HCT116 (cell line): ENCODE measurements around the gene METRN. TPM values are rescaled to one million over a fixed set of nuclear protein-coding genes. Genes with fewer than 3 reads are reported as not detected.

ENCODE experiments used
- ATAC-seq: fragments of 200-7000 bp; cut with Tn5 transposase; 2 replicates; pipeline ENCODE4 v1.9.1; 2020; ENCODE audit warnings: mild to moderate bottlenecking, moderate library complexity
- Bru-seq: library from RNA; stranded (reverse); fragments of 400-500 nt; gene quantifications from one replicate; lab custom pipeline; 2021; lab: Mats Ljungman, UMichigan
- BruChase-seq, 2 experiments: library from RNA; stranded (reverse); fragments of 400-500 nt; gene quantifications; one replicate each; lab custom pipeline; 2021; lab: Mats Ljungman, UMichigan
- BruUV-seq: library from RNA; stranded (reverse); fragments of 400-500 nt; replicated peaks from 2 replicates; lab custom pipeline; 2021; lab: Mats Ljungman, UMichigan
- CTCF ChIA-PET: fragments of 300-600 bp; sonication (Branson Sonifier 250); formaldehyde crosslinking; loops from one replicate; lab custom pipeline; 2021; ENCODE audit warnings: antibody characterized with exemption; lab: Charles Lee
- POLR2A ChIA-PET: fragments of 300-600, 350-600 bp; sonication (Branson Sonifier 250); formaldehyde crosslinking; loops from one replicate; lab custom pipeline; 2021; ENCODE audit warnings: antibody characterized with exemption; lab: Charles Lee
- RAD21 ChIA-PET, 2 experiments: fragments of 300-600 bp; sonication (Branson Sonifier 250); formaldehyde crosslinking; loops; one replicate each; lab custom pipeline; 2023; ENCODE audit warnings: low total read pairs in 2 of 2; ENCODE audit not compliant: uncharacterized antibody in 2 of 2, unreplicated experiment in 2 of 2, low non-redundant PET in 1 of 2; lab: Charles Lee
- DNase-seq: peaks from one replicate; pipeline ENCODE4 v3.0.0-alpha.2; 2010; ENCODE audit warnings: low read depth, low spot score
- H2AFZ ChIP-seq: fragments of 200-600 bp; shearing (Covaris generic), sonication (generic); 2 replicates; pipeline ENCODE4 v1.6.1; 2017; ENCODE audit warnings: low read depth, mixed run types, mixed read lengths, antibody characterized with exemption, low read length; ENCODE audit not compliant: poor library complexity, severe bottlenecking
- H3K27ac ChIP-seq: 2 replicates; pipeline ENCODE4 v1.5.1; 2012; ENCODE audit warnings: low read depth, low read length
- H3K27me3 ChIP-seq: fragments of 200-600 bp; sonication (generic); 2 replicates; pipeline ENCODE4 v1.6.1; 2016; ENCODE audit warnings: mixed run types, low read length, mixed read lengths; ENCODE audit not compliant: insufficient read depth
- H3K36me3 ChIP-seq, 2 experiments: fragments of 200-500 bp in 1 of 2; fragments of 200-600 bp in 1 of 2; sonication (Bioruptor generic) in 1 of 2; sonication (generic) in 1 of 2; 2 replicates each; pipeline versions ENCODE4 v1.5.1 to v1.6.1; 2014 to 2016; ENCODE audit warnings: low read length in 2 of 2, inconsistent platforms in 1 of 2, mixed read lengths in 1 of 2, mixed run types in 1 of 2; ENCODE audit not compliant: insufficient read depth in 2 of 2, control insufficient read depth in 1 of 2
- H3K4me1 ChIP-seq, 2 experiments: fragments of 200-600 bp in 1 of 2; sonication (generic) in 1 of 2; 2 replicates each; pipeline versions ENCODE4 v1.5.1 to v1.6.1; 2012 to 2017; ENCODE audit warnings: low read length in 2 of 2, inconsistent platforms in 1 of 2, mild to moderate bottlenecking in 1 of 2, mixed read lengths in 1 of 2, mixed run types in 1 of 2, moderate library complexity in 1 of 2; ENCODE audit not compliant: insufficient read depth in 2 of 2, control insufficient read depth in 1 of 2
- H3K4me2 ChIP-seq: fragments of 200-600 bp; sonication (generic); 2 replicates; pipeline ENCODE4 v1.6.1; 2017; ENCODE audit warnings: mixed run types, low read length, mixed read lengths
- H3K4me3 ChIP-seq, 2 experiments: fragments of 200-600 bp in 1 of 2; sonication (generic) in 1 of 2; replicated peaks in 1 of 2; 2 replicates each; pipeline ENCODE4 v1.5.1; 2011 to 2016; ENCODE audit warnings: low read length in 2 of 2, control low read depth in 1 of 2, low read depth in 1 of 2, mild to moderate bottlenecking in 1 of 2, mixed read lengths in 1 of 2, mixed run types in 1 of 2
- H3K79me2 ChIP-seq: fragments of 200-600 bp; sonication (generic); 2 replicates; pipeline ENCODE4 v1.6.1; 2017; ENCODE audit warnings: mild to moderate bottlenecking, mixed run types, low read length, moderate library complexity, mixed read lengths; ENCODE audit not compliant: insufficient read depth
- H3K9ac ChIP-seq: fragments of 200-600 bp; sonication (generic); 2 replicates; pipeline ENCODE4 v1.6.1; 2016; ENCODE audit warnings: low read length, mixed read lengths
- H3K9me2 ChIP-seq: fragments of 200-600 bp; sonication (generic), shearing (Covaris generic); 2 replicates; pipeline ENCODE4 v1.6.1; 2017; ENCODE audit warnings: mixed run types, mild to moderate bottlenecking, moderate library complexity; ENCODE audit not compliant: insufficient read depth
- H3K9me3 ChIP-seq, 2 experiments: fragments of 200-500 bp in 1 of 2; fragments of 200-600 bp in 1 of 2; sonication (Bioruptor generic) in 1 of 2; sonication (generic) in 1 of 2; 2 replicates each; pipeline ENCODE4 v1.6.1; 2014 to 2017; ENCODE audit warnings: low read length in 2 of 2, mixed read lengths in 2 of 2, inconsistent platforms in 1 of 2, low read depth in 1 of 2, mild to moderate bottlenecking in 1 of 2, mixed run types in 1 of 2, moderate library complexity in 1 of 2; ENCODE audit not compliant: control insufficient read depth in 1 of 2, insufficient read depth in 1 of 2
- H4K20me1 ChIP-seq: fragments of 200-600 bp; sonication (generic), shearing (Covaris generic); 2 replicates; pipeline ENCODE4 v1.6.1; 2017; ENCODE audit warnings: mixed run types, mild to moderate bottlenecking, moderate library complexity; ENCODE audit not compliant: insufficient read depth
- CEBPB ChIP-seq: IDR thresholded peaks from 2 replicates; pipeline ENCODE4 v1.6.1; 2012; ENCODE audit warnings: low read depth
- ELF1 ChIP-seq: IDR thresholded peaks from 2 replicates; pipeline ENCODE4 v1.6.1; 2012; ENCODE audit warnings: low read depth, borderline replicate concordance
- JUND ChIP-seq: IDR thresholded peaks from 2 replicates; pipeline ENCODE4 v1.6.1; 2012
- POLR2AphosphoS5 ChIP-seq: IDR thresholded peaks from 2 replicates; pipeline ENCODE4 v1.6.1; 2011; ENCODE audit warnings: mild to moderate bottlenecking, low read depth, low read length, moderate library complexity
- REST ChIP-seq: IDR thresholded peaks from 2 replicates; pipeline ENCODE4 v1.6.1; 2012; ENCODE audit warnings: low read depth
- SP1 ChIP-seq: IDR thresholded peaks from 2 replicates; pipeline ENCODE4 v1.6.1; 2012; ENCODE audit warnings: low read depth
- SRF ChIP-seq: IDR thresholded peaks from 2 replicates; pipeline ENCODE4 v1.6.1; 2012; ENCODE audit warnings: low read depth
- ZFX ChIP-seq: fragments of 450-650 bp; IDR thresholded peaks from 2 replicates; pipeline ENCODE4 v1.6.1; 2017
- ZNF274 ChIP-seq: fragments of 200-500 bp; sonication (Bioruptor generic); IDR thresholded peaks from 2 replicates; pipeline ENCODE4 v1.6.1; 2014; ENCODE audit warnings: mild to moderate bottlenecking, low read depth, low read length, inconsistent platforms
- intact Hi-C: fragments of 100-400 bp; cut with micrococcal nuclease; formaldehyde crosslinking; loops from 2 replicates; pipeline ENCODE4 v1.10.0; 2022
- long read RNA-seq: library from polyadenylated mRNA; unstranded; transcript quantifications from one replicate; pipeline ENCODE4 v2.0.0, GENCODE V29; 2021; ENCODE audit not compliant: unreplicated experiment
- polyA plus RNA-seq: library from polyadenylated mRNA; unstranded; fragments of >200 nt; gene quantifications from 2 replicates; pipeline ENCODE4 v1.2.1, GENCODE V29; 2012; ENCODE audit warnings: missing spikeins
- total RNA-seq: library from RNA; stranded (reverse); gene quantifications from one replicate; pipeline ENCODE4 v1.2.1, GENCODE V29; 2021; ENCODE audit not compliant: unreplicated experiment
- TF ChIP-seq, protein P1 (sequence below): IDR thresholded peaks from 2 replicates; pipeline ENCODE4 v1.6.1; 2012

Gene METRN
- total RNA-seq, result 193 TPM
- 121 and 125 TPM in 2 replicates for polyA plus RNA-seq
- Bru-seq, nascent RNA, result percentile 54 among the genes with signal in this experiment
- BruChase-seq, experiment 1, labeled RNA remaining after a 6-hour chase, result percentile 71 among the genes with signal in this experiment
- BruChase-seq, experiment 2, labeled RNA remaining after a 2-hour chase, result percentile 65 among the genes with signal in this experiment
- long read RNA-seq, transcript METRN-201 (3 exons, 915 nt), result minor isoform, 94 of 399 reads
- long read RNA-seq, transcript METRN-204 (4 exons, 3,325 nt), result major isoform, 174 of 399 reads
- long read RNA-seq, transcript METRN-206 (4 exons, 503 nt), result minor isoform, 13 of 399 reads
- long read RNA-seq, partial matches to known transcripts, result 53 of 399 reads
- long read RNA-seq, other reads (novel, unspliced or antisense), result 65 of 399 reads

DNA sequence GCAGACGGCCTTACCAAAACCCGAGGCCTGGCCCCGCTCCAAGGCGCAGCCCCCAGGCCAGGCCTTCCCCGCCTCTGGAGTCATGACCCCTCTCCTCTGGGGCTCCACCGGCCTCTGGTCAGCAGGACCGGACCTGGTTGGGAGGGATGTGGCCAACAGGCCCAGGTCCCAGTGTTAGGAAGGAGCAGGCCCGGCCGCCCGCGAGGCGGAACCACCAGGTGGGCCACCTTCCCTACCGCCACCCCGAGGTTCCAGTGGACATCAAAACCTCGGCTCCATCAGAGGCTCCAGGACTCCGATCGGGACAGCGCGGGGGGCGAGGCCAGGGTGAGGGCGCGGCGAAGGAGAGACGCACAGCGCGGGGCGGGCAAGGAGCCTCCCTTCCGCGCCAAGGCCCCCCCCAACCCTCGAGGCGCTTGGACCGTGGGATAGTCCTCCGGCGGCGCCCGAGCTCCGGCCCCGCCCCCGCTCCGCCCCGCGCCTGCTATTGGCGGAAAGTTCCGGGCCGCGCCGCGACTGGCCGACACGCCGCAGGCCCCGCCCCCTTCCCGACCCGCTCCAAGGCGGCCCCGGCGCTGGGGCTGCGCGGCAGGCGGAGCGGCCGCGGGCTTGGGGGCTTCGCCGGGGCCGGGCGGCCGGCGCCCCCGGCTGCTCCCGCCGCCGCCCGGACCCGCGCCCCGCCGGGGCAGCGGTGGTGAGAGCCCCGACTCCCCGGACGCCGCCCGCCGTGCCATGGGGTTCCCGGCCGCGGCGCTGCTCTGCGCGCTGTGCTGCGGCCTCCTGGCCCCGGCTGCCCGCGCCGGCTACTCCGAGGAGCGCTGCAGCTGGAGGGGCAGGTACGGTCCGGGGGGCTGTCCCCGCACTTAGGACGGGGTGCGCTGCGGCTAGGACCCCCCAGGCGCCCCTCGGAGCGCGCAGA lies at the start of gene METRN:
TSS of gene METRN (plus strand) at position 561 of the 919 bp plus-strand sequence. CDS start at position 733, 172 bp downstream.
- H3K79me2 ChIP-seq, result peaks cover 19% of the 10 kb centered on the region
- H3K9ac ChIP-seq, result peak within 1 kb of the TSS; percentile 85
- TF ChIP-seq CEBPB (no peak), POLR2AphosphoS5 (0 out of 2 replicates have a peak, but pooled peaks have one; percentile 30)
- TF ChIP-seq, all 23 proteins: peak for 1
- Histone ChIP-seq H2AFZ (no peak within 1 kb of the TSS), H3K27ac (peak within 1 kb of the TSS; percentile 92), H4K20me1 (peaks cover 3% of the 10 kb centered on the region; the same call in 1 of the 2 replicates), H3K4me2 (peak within 1 kb of the TSS; percentile 93), H3K9me2 (no peaks in the 10 kb centered on the region), H3K4me3 (peak within 1 kb of the TSS; percentile 59 to 74), H3K27me3 (no peaks in the 10 kb centered on the region), H3K9me3 (no peaks in the 10 kb centered on the region), H3K36me3 (no peaks in the 10 kb centered on the region), H3K4me1 (peaks cover 37 to 75% of the 10 kb centered on the region in 2 experiments)
- DNase-seq, result no peak
- CTCF ChIA-PET, result interaction anchor here (0.6 to 2.4 kb wide), 4 partner anchors 13 to 388 kb away, joined by 3 to 20 read pairs (median 4); no protein-coding TSS in a partner anchor
- no TSS peak for BruUV-seq
- POLR2A ChIA-PET, result interaction anchor here (1.6 to 2.3 kb wide), 2 partner anchors 11 to 13 kb away, joined by 9 to 20 read pairs; partner anchors contain the start of genes CCDC78 and HAGHL
- intact Hi-C loops, result loop anchor here (5.0 kb wide), 2 partner anchors 162 to 342 kb away; no protein-coding TSS in a partner anchor
- RAD21 ChIA-PET, result no interaction called here
- ATAC-seq, result peak; percentile 64

DNA sequence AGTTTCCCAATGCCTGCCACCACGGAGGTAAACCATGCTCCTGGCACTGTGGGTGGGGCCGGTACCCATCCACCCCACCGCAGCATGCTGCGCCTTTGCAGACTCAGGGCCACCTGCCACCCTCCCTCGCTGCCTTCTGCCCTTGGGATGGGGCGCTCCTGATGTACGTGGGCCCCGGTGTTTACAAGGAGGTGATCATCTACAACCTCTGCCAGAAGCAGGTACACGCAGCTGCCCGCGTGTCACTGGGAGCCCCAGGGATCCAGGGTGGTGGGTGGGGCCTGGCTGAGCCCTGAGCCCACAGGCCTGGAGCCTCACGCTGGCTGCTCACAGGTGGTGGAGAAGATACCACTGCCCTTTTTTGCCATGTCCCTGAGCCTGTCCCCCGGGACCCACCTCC lies 48.3 kb upstream of the METRN start:
- H3K4me3 ChIP-seq, result no peak overlapping the region
- intact Hi-C loops, result no loop called here
- no peak overlapping the region; the same call in 1 of the 2 replicates for H3K27ac ChIP-seq
- ChIA-PET RAD21 (no interaction called here), POLR2A (no interaction called here), CTCF (no interaction called here)
- DNase-seq, result no peak
- no peaks in the 10 kb centered on the region for H3K27me3 ChIP-seq
- no peak overlapping the region for H2AFZ ChIP-seq
- no peaks in the 10 kb centered on the region for H3K36me3 ChIP-seq
- ATAC-seq, result no peak
- H3K79me2 ChIP-seq, result peaks cover 26% of the 10 kb centered on the region
- TF ChIP-seq SRF (no peak), SP1 (no peak), ZFX (no peak), ELF1 (no peak), ZNF274 (no peak), REST (no peak), JUND (no peak)
- TF ChIP-seq, protein P1, sequence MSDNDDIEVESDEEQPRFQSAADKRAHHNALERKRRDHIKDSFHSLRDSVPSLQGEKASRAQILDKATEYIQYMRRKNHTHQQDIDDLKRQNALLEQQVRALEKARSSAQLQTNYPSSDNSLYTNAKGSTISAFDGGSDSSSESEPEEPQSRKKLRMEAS, result no peak
- H3K9ac ChIP-seq, result no peak overlapping the region
- no peaks in the 10 kb centered on the region for H3K9me3 ChIP-seq
- H3K4me2 ChIP-seq, result no peak overlapping the region
- no peaks in the 10 kb centered on the region for H3K9me2 ChIP-seq
- BruUV-seq, result no TSS peak
- peaks cover 0 to 10% of the 10 kb centered on the region in 2 experiments; a peak in 1 of 4 replicates for H3K4me1 ChIP-seq
- H4K20me1 ChIP-seq, result no peaks in the 10 kb centered on the region
